Ascending aorta (tissue), 2 donors: ENCODE measurements around the gene PGAP3. TPM values are rescaled to one million over a fixed set of nuclear protein-coding genes. Genes with fewer than 3 reads are reported as not detected.

Experiments used
- DNase-seq, 2 donors: peaks; one replicate each; pipeline ENCODE4 v3.0.0-alpha.2; 2019; ENCODE audit warnings: low spot score in 2 of 2
- H3K27ac ChIP-seq, 2 donors: fragments of 200-600 bp; sonication (generic); one replicate each; pipeline ENCODE4 v1.5.1; 2016 to 2017; ENCODE audit warnings: mild to moderate bottlenecking in 1 of 2
- H3K27me3 ChIP-seq: fragments of 200-600 bp; sonication (generic); one replicate; pipeline ENCODE4 v1.5.1; 2017
- H3K36me3 ChIP-seq, 2 donors: fragments of 200-600 bp; sonication (generic); one replicate each; pipeline ENCODE4 v1.5.1; 2016
- H3K4me1 ChIP-seq, 2 donors: fragments of 200-600 bp; sonication (generic); one replicate each; pipeline ENCODE4 v1.5.1; 2016 to 2017; ENCODE audit warnings: mild to moderate bottlenecking in 1 of 2
- H3K4me3 ChIP-seq, 2 donors: fragments of 200-600 bp; sonication (generic); one replicate each; pipeline ENCODE4 v1.5.1; 2016 to 2017; ENCODE audit warnings: mild to moderate bottlenecking in 1 of 2
- H3K9me3 ChIP-seq, 2 donors: fragments of 200-600 bp; sonication (generic); one replicate each; pipeline ENCODE4 v1.5.1; 2016
- intact Hi-C: fragments of 100-400 bp; cut with DNase I; formaldehyde crosslinking; loops from one replicate; pipeline ENCODE4 v1.15.1; 2023
- total RNA-seq: library from RNA; depleted of rRNA; stranded (reverse); fragments of >200 nt; gene quantifications from one replicate; pipeline ENCODE4 v1.1.0, GENCODE V29; 2016
- TF ChIP-seq, protein P1 (sequence below), 3 experiments: fragments of 200-600 bp in 2 of 3; fragments of 450-650 bp in 1 of 3; sonication (generic) in 2 of 3; IDR thresholded peaks; one replicate each; pipeline ENCODE4 v1.5.1; 2016 to 2019; ENCODE audit warnings: antibody characterized with exemption in 3 of 3, mild to moderate bottlenecking in 1 of 3, moderate library complexity in 1 of 3

Gene PGAP3
- 29.5 TPM for total RNA-seq

GRCh38 chr17:39687546-39688474 lies at the start of gene PGAP3:
TSS of gene PGAP3 (minus strand) at chr17:39688057. CDS start at chr17:39688014, 43 bp downstream.
- Histone ChIP-seq H3K4me3 (peak within 1 kb of the TSS; percentile 50 to 79), H3K27ac (peak within 1 kb of the TSS; percentile 92 to 95), H3K36me3 (peaks cover 10 to 18% of the 10 kb centered on the region in 2 donors), H3K4me1 (peaks cover 0 to 13% of the 10 kb centered on the region in 2 donors), H3K27me3 (no peaks in the 10 kb centered on the region), H3K9me3 (no peaks in the 10 kb centered on the region)
- TF ChIP-seq, protein P1, sequence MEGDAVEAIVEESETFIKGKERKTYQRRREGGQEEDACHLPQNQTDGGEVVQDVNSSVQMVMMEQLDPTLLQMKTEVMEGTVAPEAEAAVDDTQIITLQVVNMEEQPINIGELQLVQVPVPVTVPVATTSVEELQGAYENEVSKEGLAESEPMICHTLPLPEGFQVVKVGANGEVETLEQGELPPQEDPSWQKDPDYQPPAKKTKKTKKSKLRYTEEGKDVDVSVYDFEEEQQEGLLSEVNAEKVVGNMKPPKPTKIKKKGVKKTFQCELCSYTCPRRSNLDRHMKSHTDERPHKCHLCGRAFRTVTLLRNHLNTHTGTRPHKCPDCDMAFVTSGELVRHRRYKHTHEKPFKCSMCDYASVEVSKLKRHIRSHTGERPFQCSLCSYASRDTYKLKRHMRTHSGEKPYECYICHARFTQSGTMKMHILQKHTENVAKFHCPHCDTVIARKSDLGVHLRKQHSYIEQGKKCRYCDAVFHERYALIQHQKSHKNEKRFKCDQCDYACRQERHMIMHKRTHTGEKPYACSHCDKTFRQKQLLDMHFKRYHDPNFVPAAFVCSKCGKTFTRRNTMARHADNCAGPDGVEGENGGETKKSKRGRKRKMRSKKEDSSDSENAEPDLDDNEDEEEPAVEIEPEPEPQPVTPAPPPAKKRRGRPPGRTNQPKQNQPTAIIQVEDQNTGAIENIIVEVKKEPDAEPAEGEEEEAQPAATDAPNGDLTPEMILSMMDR (IDR thresholded peaks at IDR 0.05): no peak
- DNase-seq: peak; percentile 60 to 93
- intact Hi-C loops: loop anchor here (1.0 kb wide), 4 partner anchors 10 to 66 kb away; partner anchors contain the start of genes ERBB2 and MIEN1

DNA sequence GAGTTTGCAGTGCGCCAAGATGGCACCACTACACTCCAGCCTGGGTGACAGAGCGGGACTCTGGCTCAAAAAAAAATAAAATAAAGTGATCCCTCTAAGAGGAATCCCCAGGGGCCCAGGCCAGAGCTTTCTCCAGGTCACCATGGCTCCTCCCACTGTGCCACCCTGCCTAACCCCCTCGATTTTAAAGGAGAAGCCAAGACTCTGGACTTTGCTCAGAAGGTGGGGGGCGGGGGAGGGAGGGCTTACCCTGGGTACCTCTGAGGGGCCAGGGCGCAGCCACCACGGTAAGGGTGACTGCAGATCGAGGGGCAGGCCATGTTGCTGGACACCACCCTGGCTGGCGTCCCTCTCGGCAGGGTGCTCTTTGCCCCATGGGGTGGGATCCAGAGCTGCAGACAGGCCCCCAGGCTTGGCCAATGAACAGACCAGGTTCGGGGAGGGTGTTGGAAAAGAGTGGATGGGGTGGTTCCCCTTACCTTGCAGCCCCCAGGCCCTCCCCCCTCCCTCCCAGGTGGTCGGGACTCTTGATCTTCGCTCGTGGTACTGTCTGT lies 49.4 kb upstream of the PGAP3 start:
- H3K27ac ChIP-seq: no peak overlapping the region
- intact Hi-C loops: loop anchor here (1.0 kb wide), 1 partner anchor 15 kb away; no protein-coding TSS in a partner anchor
- no peaks in the 10 kb centered on the region for H3K9me3 ChIP-seq
- DNase-seq: no peak
- H3K4me3 ChIP-seq: no peak overlapping the region
- H3K27me3 ChIP-seq: peaks cover 28% of the 10 kb centered on the region
- H3K4me1 ChIP-seq: peaks cover 4 to 19% of the 10 kb centered on the region in 2 donors
- no peaks in the 10 kb centered on the region for H3K36me3 ChIP-seq
- TF ChIP-seq, protein P1 (IDR thresholded peaks at IDR 0.05): no peak

- Histone ChIP-seq H3K36me3 (no peaks in the 10 kb centered on the region), H3K27ac (no peak overlapping the region), H3K9me3 (no peaks in the 10 kb centered on the region), H3K27me3 (peaks cover 28% of the 10 kb centered on the region), H3K4me1 (peaks cover 4 to 19% of the 10 kb centered on the region in 2 donors), H3K4me3 (no peak overlapping the region)
- intact Hi-C loops: loop anchor here (1.0 kb wide), 1 partner anchor 16 kb away; no protein-coding TSS in a partner anchor
- no peak for DNase-seq
- TF ChIP-seq, protein P1 (IDR thresholded peaks at IDR 0.05): no peak
Observed at GRCh38 chr17:39736319-39737165, 48.7 kb upstream of the PGAP3 start.

GRCh38 chr17:39735882-39736281 lies 48.0 kb upstream of the PGAP3 start:
- H3K27me3 ChIP-seq: peaks cover 22% of the 10 kb centered on the region
- H3K9me3 ChIP-seq: no peaks in the 10 kb centered on the region
- no peak overlapping the region for H3K4me3 ChIP-seq
- no peaks in the 10 kb centered on the region for H3K36me3 ChIP-seq
- no peak overlapping the region for H3K27ac ChIP-seq
- TF ChIP-seq, protein P1 (IDR thresholded peaks at IDR 0.05): no peak
- peaks cover 4 to 19% of the 10 kb centered on the region in 2 donors for H3K4me1 ChIP-seq
- intact Hi-C loops: no loop called here
- DNase-seq: no peak

DNA sequence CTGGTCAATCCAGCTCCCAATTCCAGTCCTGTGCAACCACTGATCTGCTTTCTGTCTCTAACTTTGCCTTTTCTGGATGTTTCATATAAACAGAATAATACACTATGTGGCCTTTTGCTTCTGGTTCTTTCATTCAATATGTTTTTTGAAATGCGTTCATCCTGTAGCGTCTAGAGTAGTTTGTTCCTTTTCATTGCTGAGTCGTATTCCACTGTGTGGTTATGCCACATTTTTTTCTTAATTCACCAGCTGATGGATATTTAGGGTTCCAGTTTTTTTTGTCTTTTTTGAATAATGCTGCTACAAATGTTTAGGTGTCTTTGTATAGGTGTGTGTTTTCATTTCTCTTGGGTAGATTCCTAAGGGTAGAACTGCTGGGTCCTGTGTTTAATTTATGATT lies 44.7 kb upstream of the PGAP3 start:
- intact Hi-C loops: loop anchor here (5.0 kb wide), 2 partner anchors 65 to 95 kb away; partner anchors contain the start of genes PNMT, STARD3 and TCAP
- peaks cover 8 to 12% of the 10 kb centered on the region in 2 donors for H3K36me3 ChIP-seq

More for the DNA sequence above, 44.7 kb upstream of the PGAP3 start:
- H3K9me3 ChIP-seq: no peaks in the 10 kb centered on the region
- peaks cover 8% of the 10 kb centered on the region for H3K27me3 ChIP-seq
- TF ChIP-seq, protein P1 (IDR thresholded peaks at IDR 0.05): no peak
- H3K4me3 ChIP-seq: no peak overlapping the region
- H3K4me1 ChIP-seq: peaks cover 0 to 10% of the 10 kb centered on the region in 2 donors
- no peak overlapping the region for H3K27ac ChIP-seq
- no peak for DNase-seq
